ENCODE measurements around the gene MYH11.
"Not testable (repeated sequence)": the region's sequence is repeated elsewhere in the genome, so short reads cannot be mapped to it uniquely, and the experiment has no call there.

MYH11 gene

DNA sequence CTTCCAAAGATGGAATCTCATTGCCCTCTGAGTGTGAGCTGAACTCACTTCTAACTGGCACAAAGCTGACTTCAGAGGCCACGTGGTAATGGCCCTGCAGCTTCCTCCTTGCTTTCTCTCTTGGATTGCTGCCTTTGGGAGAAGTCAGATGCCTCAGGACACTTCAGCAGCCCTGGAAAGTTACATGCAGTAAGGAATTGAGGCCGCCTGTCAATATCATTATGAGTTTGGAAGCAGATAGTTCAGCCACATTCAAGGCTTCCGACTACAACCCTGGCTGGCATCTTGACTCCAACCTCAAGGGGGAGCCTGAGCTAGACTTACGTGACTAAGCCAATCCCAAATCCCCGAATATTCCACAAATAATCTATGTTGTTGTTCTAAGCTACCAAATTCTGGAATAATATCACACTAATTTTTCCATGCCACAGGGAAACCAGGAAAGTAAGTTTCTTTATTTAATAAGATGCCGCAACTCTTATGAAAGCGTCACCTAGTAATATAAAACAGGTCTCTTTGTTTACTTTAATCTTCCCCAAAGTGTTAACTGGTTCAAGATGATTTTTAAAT, 18.0 kb upstream of the MYH11 start:
- no peak for DNase-seq

DNA sequence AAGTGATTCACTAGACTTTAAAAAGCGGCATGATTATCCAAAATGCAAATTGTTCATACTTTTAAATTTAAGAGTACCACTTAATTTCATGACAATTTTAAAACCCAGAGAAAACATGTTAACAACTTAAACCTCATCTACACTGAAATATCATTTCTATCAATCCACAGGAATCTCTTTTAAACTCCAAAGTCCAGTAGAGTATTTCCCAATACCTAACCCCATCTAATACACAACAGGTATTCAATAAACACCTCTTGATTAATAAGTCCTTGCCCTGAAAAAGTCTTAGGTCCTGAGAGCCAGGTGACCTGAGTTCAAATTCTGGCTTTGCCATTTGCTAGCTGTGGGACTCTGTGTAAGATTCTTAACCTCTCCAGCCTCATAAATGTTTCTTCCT, 16.9 kb upstream of the MYH11 start:
- no peak for DNase-seq

DNA sequence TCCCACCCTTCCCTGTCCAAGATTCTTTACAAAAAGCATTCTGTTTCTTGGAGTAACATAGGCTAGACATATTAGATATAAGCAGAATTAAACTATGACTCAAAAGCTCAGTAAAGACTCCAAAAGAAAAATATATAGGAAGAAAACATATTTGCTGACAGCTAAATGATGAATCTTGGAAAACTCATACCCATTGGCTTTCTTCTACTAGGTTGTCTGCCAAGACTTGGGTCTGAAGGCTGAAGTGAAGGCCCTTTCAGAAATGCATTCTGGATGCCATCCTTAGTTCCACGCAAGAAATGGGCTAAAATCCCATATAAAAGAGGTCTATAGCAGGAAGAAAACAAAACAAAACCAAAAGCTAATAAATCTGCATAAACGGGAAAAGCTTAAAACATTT, 16.5 kb upstream of the MYH11 start:
- DNase-seq = no peak

DNA sequence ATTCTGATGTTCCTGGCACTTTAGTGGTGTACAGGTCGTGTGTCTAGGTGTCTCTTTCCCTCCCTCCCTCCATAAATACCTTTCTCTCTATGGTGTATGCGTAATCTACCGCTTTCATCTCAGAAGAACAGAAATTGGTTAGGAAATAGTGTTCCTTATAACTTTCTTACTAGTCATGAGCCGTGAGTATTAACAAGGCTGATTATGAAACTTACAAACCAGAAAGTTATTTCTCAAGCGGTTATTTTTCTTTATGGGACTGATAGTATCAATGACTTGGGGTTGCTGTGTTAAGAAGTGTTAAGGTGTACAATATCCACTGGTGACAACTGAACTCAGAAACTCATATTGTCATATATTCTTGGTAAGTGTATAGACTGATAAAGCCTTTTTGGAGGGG, 13.2 kb upstream of the MYH11 start:
- no peak for DNase-seq

DNA sequence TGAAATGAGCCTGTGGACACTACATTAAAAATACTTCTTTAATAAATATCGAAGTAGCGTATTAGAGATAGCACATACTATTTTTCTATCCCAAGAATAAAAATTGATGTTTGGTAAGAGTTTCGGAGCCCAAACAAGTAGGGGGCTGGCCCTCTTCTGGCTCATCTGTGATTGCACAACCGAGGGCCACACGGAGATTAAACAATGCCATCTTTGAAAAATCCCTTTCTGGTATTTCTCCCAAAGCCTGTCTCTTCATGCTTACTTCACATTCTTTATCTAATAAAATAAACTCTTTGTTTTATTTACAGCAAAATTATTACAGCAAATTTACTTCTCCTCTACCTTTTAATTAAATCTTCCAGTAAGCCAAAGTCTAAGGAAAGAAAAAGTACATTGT, 9.6 kb upstream of the MYH11 start:
- DNase-seq = no peak

DNA sequence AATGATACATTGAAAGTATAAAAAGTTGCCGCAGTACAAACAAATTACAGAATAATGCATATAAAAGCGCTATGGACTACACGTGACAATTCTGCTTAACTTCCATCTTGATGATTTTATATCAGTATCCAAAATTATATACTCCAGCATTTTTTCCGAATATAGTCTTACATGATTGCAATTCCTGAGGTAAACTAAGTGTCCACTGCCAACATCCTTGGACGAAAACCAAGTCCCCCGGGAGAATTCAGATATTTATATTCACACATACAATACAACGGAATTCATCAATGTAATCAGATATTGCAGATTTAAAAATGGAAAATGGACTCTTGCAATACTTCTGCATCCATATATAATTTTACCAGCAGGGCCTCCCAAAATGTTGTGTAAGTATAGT, 8.9 kb upstream of the MYH11 start:
- DNase-seq = no peak

DNA sequence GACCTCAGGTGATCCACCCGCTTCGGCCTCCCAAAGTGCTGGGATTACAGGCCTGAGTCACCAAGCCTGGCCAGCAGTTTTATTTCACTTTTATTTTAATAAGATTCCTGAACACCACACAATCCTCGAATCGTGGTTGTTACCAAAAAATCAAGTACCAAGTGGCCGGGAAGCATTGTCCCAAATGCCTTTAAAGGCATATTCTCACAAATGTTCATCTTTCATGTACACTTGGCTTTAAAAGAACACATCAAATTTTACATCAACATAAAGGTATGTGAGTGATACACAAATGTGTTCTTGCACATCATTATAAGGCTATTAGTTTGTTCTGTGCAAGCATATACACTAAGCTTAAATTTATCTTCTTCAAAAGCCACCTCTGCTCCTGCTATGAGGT, 8.1 kb upstream of the MYH11 start:
- DNase-seq = no peak

DNA sequence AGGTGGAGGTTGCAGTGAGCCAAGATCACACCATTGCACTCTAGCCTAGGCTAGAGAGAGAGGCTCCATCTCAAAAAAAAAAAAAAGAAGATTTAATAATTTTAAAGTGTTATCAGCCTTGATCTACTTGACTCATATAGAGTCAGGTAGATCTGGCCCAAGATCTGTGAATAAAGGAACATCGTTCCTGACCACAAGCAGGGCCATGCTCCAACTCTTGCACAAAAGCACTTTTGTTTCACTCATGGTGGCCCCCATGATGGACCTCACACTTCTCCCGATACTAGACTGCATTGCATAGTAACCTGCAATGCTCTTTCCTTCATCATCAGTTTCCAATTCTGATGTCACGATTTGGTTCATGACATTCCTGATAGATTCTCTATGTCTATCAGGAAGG, 5.2 kb upstream of the MYH11 start:
- no peak for DNase-seq

DNA sequence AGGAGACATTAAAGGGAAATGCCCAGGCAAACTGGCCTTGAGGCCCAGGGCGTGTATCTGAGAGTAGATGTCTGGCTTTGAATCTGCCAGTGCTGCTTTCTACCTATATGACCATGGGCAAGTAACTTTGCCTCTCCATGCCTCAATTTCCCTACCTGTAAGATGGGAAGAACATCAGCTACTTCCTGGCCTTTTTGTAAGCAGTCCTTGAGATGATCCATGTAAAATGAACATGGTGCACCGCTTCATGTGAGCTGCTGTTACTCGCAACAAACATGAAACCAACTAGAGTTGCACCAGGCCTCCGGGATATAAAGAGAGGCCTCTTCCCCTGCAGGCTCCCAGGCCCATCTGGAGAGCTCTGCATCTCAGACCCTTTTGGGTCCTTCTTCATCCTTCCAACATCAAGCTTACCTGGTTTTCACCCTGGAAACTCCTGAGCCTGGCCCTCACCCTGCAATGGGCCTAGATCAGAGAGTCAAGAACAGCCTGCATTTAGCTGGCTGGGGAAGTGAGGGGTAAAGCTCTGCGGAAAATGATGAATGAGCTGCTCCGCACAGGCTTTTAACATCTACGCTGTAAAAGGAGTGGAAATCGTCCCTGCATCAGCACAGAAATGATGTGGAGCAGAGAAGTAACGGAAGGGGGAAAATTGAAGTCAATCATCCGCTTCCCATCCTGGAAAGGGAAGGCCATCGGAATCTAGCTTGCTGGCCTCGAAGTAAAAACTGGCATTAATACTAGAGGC, 2.3 kb upstream of the MYH11 start:
- DNase-seq = no peak

DNA sequence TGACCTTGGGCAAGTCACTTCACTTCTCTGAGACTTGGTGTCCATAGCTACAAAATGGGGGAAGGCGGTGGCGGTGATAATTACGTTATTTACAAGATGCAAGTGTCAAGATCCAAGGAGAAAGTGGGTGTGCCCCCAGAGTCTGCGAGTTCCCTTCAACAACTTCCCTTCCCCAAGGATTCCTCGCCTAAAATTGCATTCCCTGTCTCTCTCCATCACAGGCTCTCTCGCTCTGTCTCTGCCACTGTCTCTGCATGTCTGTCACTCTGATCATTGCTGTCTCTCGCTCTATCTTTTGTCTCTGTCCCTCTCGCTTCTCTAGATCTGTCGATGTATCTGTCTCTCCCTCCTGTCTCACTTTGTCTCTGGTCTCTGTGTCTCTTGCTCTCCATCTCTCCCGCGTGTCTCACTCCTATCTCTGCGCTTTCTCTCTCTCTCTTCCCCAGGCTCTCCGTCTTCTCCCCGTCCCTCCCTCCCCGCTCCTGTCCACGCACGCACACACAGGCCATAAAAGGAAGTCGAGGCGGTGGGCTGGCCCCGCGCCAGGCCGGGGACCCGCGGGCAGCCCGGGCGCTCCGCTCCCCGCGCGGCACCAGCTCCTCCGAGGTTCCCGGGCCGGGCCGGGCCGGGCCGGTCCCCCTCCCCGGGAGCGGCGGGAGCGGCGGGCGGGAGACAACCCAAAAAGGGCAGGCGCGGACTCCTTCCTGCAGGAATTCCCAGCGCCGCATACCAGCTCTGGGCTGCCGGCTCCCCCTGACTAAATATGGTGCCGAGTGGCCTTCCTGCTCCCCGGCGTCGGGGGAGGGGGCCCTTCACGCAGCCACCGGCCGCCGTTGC, 1.1 kb upstream of the MYH11 start:
- DNase-seq = no peak

DNA sequence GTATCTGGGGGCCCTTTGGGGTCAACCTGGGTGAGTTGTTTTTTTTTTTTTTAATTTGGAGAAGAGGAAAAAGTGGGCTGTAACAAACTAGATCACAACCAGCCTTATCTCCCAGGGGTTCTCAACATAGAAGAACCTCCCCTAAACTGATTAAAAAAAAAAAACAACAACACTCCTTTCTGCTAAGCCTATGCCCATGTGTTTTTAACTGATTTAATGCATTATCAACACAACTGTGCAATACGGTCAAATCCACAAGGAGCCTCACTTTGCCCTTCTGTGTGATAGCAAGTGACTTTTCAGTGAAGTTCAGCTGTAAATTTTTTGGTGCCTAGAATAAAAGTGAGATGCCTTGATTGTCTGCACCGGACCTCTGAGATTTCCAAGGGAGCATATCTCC, 646 bp downstream of the MYH11 start:
- no peak for DNase-seq

DNA sequence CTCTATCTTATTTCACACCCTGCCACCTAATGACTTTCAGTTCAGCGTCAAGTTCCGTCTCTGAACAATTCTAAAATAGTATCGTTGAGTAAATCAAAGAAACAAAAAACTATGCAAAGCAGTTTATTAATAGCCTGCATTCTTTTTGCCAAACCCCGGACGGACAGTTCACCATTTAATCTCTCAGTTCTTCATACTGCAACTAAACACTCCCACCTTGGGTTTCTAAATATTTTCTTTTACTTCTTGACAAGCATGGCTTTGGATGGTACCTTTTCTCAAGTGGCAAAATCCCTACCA, 1.2 kb downstream of the MYH11 start:
- DNase-seq = no peak

DNA sequence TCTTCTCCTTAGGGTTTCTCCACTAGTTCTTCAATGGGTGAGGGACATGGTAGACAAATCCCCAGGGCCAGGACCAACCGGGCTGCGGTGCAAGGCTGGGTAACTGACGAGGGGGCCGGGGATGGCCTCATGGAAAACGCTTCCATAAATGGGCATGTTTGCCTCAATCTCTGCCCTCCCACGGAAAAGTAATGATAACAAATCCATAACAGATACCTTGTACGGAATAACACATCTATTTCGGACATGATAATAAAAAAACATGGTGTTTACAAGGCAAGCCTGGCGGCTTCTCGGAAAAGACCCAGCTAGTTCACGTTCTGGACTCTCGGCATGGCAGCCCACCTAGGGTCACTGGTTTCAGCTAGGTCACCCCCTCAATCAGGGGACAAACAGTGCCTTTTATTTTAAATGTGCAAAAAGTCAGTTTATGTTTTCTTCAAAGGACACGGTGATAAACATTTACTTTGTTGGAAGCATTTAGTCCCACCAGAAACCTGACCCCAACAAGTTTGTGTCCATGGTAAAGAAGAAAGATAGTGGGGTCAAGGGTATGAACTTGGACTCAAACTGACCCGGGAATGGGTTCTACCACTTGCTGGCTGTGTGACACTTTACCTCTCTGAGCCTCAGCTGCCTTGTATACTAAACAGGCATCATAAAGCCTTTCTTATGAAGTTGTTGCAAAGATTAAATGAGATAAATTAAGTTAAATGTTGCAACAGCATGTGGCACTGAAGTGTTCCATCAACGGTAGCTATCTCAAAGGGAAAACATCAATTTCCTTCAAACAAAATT, 1.7 kb downstream of the MYH11 start:
- no peak for DNase-seq

DNA sequence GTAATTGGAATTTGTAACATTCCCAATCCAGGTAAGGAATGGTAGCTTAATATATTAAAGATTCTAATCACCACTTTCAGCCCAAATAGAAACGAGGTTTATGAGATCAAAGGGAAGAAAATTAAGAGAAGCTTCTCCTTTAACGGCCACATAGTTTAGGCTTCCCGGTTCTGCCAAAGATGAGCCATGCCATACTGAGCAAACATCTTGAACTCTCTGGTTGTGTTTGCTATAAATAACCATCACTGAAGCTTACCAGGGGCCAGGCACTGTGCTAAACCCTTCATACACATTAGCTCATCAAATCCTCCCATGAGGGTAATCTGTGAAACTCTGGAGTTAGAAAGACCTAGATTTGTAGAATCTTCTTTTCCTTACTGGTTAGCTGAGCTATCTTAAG, 2.8 kb downstream of the MYH11 start:
- no peak for DNase-seq

DNA sequence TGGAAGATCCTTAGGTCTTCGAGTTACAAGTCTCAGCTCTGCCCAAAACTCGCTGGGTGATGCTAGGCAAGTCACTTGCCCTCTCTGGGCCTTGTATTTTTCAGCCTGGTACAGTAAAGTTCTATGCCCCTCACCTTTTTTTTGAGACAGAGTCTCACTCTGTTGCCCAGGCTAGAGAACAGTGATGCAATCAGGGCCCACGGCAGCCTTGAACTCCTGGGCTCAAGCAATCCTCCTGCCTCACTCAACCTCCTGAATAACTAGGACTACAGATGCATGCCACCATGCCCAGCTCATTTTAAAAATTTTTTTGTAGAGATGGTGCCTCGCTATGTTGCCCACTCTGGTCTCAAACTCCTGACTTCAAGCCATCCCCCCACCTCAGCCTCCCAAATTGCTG, 3.8 kb downstream of the MYH11 start:
- no peak for DNase-seq

DNA sequence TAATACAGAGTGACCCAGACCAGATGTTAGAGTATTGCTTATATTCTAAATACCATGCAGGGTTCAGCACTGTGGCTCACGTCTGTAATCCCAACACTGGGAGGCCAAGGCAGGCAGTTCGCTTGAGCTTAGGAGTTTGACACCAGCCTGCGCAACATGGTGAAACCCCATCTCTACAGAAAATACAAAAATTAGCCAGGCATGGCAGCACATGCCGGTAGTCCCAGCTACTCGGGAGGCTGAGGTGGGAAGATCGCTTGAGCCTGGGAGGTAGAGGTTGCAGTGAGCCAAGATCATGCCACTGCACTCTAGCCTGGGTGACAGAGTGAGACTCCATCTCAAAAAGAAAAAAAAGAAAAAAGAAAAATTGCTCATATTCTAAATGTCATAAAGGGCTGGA, 6.3 kb downstream of the MYH11 start:
- not testable (repeated sequence) for DNase-seq

DNA sequence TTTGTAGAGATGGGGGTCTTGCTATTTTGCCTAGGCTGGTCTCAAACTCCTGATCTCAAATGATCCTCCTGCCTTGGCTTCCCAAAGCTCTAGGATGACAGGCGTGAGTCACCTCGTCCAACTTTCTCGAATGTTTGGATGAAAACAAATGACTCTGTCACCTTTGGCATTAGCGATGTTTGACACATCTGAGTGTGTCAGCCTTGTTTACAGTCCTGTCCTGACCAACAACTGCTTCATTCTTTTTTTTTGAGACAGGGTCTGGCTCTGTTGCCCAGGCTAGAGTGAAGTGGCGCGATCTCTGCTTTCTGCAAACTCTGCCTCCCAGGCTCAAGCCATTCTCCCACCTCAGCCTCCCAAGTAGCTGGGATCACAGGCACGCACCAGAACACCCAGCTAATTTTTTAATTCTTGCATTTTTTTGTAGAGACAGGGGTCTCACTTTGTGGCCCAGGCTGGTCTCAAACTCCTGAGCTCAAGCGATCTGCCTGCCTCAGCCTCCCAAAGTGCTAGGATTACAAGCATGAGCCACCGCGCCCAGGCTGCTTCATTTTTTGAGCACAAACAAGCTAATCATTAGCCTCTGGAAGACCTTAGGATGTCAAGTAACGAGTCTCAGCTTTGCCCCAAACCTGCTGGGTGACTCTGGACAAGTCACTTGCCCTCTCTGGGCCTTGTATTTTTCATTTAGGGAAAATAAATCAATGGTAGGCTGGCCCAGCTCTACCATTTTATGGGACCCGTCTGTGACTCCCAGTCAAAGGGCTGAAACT, 7.4 kb downstream of the MYH11 start:
- DNase-seq = no peak

DNA sequence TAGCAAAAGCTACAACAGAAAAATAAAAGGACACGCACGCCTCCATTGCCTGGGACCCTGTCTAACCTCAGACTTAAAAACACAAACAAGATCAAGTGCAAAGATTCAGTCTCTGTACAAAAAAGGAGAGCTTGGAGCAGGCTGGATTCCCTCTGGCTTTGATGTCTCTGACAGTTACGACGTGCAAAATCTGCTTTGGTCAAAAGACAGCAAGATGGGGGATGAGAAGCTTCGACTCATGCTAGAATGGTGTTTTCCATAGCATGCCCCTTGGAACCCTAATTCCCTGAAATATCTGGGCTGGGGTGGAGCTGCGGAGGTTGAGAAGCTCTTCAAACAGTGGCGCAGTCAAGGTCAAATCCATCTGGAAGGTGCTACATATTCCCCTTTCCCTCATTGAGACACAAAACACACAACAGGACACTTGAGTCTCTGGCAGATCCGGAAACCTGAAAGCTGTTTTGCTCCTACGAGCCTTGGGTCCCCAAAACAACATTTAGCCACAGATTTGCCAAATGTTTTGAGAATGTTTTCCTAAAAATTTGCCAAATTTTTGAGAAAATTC, 9.1 kb downstream of the MYH11 start:
- DNase-seq = no peak

DNA sequence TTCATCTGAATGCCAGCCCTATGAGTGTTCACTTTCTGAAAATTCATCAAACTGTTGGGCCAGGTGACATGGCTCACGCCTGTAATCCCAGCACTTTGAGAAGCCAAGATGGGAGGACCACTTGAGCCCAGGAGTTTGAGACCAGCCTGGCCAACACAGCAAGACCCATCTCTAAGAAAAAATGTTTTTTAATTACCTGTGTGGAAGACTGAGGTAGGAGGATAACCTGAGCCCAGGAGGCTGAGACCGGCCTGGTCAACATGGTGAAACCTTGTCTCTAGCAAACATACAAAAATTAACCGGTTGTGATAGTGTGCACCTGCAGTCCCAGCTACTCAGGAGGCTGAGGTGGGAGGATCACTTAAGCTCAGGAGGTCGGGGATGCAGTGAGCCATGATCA, 10.3 kb downstream of the MYH11 start:
- no peak for DNase-seq

DNA sequence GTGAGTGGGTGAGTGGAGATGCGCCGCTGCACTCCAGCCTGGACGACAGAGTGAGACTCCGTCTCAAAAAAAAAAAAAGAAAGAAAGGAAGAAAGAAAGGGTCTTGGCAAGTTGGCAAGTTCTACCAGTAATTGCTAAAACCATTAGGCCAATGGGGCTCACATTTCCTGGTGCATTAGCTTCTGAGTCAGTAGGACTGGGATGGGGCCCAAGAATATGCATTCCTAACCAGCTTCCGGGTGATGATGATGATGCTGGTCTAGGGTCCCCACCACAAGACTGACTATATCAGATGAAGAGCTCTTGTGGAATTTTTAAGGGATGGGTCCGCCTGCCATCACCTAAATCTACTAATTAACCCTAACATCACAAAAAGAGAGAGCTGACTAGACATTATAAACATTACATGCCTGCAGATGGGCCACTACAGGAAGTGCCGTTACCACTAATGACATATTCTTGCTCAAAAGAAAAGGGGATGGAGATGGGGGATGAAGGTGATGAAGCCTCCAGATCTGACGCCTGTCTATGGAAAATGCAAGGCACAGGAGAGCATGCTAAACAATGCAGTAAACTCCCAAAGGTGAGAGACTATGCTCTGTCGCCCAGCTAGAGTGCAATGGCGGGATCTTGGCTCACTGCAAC, 13.1 kb downstream of the MYH11 start:
- DNase-seq = no peak

DNA sequence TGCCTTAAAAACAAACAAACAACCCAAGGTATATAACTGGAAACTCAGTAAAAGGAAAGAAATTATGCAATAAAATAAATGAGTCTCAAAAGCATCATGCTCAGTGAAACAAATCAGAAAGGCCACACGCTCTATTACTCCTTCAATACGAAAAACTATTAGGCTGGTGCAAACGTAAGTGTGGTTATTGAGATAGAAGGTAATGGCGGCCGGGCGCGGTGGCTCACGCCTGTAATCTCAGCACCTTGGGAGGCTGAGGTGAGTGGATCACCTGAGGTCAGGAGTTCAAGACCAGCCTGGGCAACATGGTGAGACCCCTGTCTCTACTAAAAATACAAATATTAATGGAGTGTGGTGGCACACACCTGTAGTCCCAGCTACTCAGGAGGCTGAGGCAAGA, 17.6 kb downstream of the MYH11 start:
- DNase-seq = not testable (repeated sequence)

DNA sequence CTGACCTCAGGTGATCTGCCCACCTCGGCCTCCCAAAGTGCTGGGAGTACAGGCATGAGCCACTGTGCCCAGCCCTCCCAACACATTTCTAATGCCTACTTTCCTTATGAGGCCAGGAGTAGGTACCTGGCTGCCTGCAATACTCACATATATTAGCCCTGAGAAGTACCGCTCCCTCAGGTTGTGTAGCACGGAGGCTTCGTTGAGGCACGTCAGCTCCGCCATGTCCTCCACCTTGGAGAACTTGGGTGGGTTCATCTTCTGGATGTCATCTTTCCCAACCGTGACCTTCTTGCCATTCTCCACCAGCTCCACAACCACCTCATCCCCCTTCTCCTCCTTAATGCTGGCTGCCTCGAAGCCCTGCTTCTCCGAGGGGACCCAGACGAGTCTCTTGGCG, 19.1 kb downstream of the MYH11 start:
- no peak for DNase-seq

Measured in NCI-H1105 treated with DMSO at 0.1 percent for 48 hours (cell line).